GM12891 (cell line): Measurements from ENCODE around the gene PROK2.

Source experiments
- POLR2A ChIP-seq: IDR thresholded peaks from 2 replicates; pipeline ENCODE4 v1.6.1; 2011; ENCODE audit warnings: low read depth, low read length, control low read depth
- POLR2AphosphoS5 ChIP-seq: IDR thresholded peaks from 2 replicates; pipeline ENCODE4 v1.6.1; 2011; ENCODE audit warnings: low read depth, low read length, control low read depth
- POU2F2 ChIP-seq: IDR thresholded peaks from 2 replicates; pipeline ENCODE4 v1.6.1; 2011; ENCODE audit warnings: low read depth, mild to moderate bottlenecking, control low read depth, low read length, moderate library complexity
- SPI1 ChIP-seq: IDR thresholded peaks from 2 replicates; pipeline ENCODE4 v1.6.1; 2011; ENCODE audit warnings: low read depth, low read length, control low read depth

- TF ChIP-seq POLR2A (no peak), POLR2AphosphoS5 (no peak), SPI1 (no peak), POU2F2 (no peak)
These were observed 13.1 kb downstream of the PROK2 start for GRCh38 chr3:71771884-71772283.
